SK-N-SH (cell line): ENCODE data around the gene PTTG1IP2.

ENCODE experiments used
- CHD2 ChIP-seq: fragments of 150-350 bp; IDR thresholded peaks from 2 replicates; pipeline ENCODE4 v1.6.1; 2018; ENCODE audit warnings: low read length; ENCODE audit not compliant: partially characterized antibody
- EP300 ChIP-seq, 2 experiments: IDR thresholded peaks; 2 replicates each; pipeline versions ENCODE4 v1.4.0 to v1.6.1; 2012; ENCODE audit warnings: borderline replicate concordance in 1 of 2, low read depth in 1 of 2, low read length in 1 of 2
- JUND ChIP-seq: IDR thresholded peaks from 2 replicates; pipeline ENCODE4 v1.4.0; 2012
- RAD21 ChIP-seq: IDR thresholded peaks from 2 replicates; pipeline ENCODE4 v1.6.1; 2012; ENCODE audit warnings: mild to moderate bottlenecking, low read length

DNA sequence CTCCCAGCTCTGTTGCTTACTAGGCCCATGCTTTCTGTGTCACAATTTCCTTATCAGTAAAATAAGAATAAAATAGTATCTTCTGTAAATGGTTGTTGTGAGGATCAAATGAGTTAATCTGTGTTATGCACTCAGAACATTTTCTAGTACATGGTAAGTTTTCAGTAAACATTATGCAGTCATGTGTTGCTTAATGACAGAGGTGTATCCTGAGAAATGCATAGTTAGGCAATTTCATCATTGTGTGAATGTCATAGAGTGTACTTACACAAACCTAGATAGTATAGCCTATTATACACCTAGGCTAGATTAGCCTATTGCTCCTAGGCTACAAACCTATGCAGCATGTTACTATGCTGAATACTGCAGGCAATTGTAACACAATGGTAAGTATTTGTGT is 4.4 kb downstream of the PTTG1IP2 start:
- TF ChIP-seq JUND (no peak), EP300 (IDR thresholded peaks at IDR 0.05; ENCODE audit: borderline replicate concordance in 1 of 2, low read depth in 1 of 2, low read length in 1 of 2) (no peak), RAD21 (no peak), CHD2 (no peak)
